HPDE6-E6E7 (cell line): Measurements from ENCODE around the gene CNTNAP3B.
"Not testable (repeated sequence)": the region's sequence is repeated elsewhere in the genome, so short reads cannot be mapped to it uniquely, and the experiment has no call there.

Source experiments
- DNase-seq: peaks from one replicate; pipeline ENCODE4 v3.0.0; 2011; ENCODE audit warnings: missing footprints; ENCODE audit errors: extremely low spot score

The CNTNAP3B gene

GRCh38 chr9:41977965-41978600 is 151.1 kb downstream of the CNTNAP3B start:
- DNase-seq: not testable (repeated sequence)

DNA sequence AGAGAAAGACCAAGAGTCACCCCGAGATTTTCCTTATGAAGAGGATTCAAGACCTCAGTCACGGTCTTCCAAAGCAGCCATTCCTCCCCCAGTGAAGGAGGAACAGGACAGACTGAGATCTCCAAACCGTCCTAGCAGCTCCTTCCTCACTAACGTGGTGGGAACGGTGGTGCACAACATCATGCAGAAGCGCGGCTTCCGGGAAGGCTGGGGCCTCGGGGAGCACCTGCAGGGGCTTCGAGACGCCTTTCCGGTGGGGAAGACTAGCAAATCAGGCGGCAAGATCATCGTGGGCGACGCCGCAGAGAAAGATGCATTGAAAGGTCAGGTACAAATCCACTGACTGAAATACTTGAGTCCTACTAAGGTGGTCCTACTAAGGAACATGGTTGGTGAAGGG is 154.3 kb downstream of the CNTNAP3B start:
- not testable (repeated sequence) for DNase-seq

DNA sequence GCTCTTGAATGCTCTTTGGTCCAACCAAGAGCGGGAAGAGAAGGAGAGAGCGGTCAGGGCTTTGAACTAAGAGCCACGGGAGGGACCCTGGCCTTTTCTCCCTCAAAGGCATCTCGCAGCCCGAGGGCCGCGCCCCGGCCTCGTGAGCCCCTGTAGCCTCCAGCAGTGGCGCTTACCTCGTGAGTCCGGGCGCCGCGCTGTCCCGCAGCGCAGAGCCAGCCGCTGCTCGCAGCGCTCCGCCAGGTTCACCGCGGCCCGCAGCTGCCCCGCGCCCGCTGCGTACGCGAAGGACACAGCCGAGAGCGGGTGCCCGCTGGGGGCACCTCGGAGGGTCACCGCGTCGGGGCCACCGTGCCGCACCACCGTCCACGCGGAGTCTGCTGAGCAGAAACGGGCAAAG is 176.2 kb downstream of the CNTNAP3B start:
- not testable (repeated sequence) for DNase-seq

DNA sequence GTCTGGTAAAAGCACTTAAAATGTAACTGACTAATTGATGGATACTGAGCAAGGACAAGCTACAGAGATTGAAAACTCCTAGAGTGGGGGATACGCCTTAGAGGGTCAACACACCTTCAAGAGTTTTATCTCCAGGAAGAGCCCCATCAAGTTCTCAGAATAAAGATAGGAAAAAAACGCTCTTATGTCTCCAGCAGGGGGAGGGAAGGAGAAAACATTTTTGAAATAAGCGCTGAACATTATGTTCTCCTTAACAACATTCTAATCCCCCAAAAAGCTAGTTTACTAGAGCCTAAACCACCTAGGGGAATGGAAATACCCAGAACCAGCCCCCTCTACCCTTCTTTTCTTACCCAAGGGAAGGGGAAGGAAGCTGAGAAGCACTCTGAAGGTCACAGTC is 187.5 kb downstream of the CNTNAP3B start:
- DNase-seq: not testable (repeated sequence)

- not testable (repeated sequence) for DNase-seq
Observed at GRCh38 chr9:41938143-41938542, 191.1 kb downstream of the CNTNAP3B start.

DNA sequence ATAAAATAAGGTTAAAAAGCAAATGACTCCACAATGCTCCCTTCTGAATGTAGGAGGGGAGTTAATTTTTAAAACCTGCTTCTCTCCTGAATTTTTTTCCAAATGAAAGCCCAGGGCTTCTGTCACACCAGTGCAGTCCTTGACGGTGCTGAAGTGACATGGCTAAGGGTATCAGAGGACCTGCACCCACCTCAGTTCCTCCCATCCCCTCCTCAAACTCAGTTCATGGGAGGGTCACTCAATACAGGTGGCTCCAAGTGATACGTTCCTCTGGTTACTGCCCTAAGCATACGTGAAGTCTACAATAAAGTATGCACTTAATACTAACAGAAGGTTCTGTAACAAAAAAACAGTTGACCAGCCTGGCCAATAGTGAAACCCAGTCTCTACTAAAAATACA is 193.5 kb downstream of the CNTNAP3B start:
- not testable (repeated sequence) for DNase-seq

DNA sequence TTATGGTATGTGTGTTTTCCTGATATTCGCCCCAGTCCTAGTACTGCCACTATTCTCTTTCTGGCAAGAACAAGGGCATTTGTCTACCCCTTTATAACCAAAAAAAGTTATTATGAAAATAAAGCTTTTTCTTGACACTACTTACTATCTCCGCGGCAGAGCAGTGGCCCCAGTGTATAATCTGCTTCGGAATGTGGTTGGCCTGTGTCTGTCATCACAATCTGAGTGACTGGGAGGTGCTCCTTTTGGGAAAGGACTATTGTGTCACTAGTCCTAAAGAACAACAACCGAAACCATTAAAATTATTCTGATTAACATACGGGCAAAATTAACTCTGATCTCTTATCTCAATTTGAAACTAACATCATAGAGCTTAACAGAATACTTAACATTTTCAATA is 200.1 kb downstream of the CNTNAP3B start:
- DNase-seq: not testable (repeated sequence)

DNA sequence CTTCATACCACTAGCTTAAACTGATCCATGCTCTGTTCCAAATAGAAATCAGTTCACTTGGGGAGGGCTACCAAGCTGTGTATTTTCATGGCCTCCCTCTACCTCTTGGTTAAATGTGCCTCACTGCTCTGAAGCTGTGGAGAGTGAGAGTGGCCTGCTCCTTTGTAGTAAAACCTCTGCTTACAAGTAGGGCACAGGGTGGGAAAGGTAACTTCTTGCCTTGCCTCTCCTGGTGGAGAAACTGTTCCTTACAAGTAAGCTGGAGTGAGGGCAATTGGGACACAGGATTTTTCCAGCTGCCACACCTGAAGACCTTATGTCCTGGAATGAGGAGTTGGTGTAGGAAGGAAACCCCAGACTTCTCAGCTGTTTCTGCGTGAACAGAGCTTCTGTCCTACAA is 211.9 kb downstream of the CNTNAP3B start:
- DNase-seq: not testable (repeated sequence)

- DNase-seq: not testable (repeated sequence)
Observed at GRCh38 chr9:41905488-41905887, 223.7 kb downstream of the CNTNAP3B start.

GRCh38 chr9:41902762-41903161 is 226.5 kb downstream of the CNTNAP3B start:
- not testable (repeated sequence) for DNase-seq

DNA sequence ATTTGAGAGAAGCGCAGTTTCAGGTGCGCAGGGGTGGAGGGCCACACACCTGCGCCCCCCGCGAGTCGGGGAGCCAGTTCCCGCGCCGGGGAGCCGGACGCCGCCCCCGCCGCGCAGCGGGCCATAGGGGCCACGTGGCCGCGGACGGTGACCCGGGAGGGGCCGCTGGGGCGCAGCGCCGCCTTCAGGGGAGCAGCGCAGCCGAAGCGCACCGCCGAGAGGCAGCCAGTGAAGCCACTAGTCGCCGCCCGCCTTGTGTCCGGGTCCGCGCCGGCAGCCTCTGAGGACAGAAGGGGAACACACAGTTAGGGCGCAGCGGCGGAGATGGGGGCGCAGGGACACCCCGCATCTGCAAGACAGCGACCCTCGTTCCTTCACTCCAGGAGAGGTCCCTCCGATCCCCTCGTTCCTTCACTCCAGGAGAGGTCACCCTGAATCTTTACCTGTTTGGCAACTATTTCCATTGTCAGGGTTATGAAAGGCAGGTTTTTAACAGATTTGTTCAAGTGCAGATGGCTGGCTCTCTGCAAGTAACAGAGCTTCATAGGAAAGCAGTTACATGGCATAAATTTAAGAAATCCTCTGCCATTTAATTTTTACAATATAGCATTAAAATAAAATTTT is 230.4 kb downstream of the CNTNAP3B start:
- DNase-seq: not testable (repeated sequence)

- not testable (repeated sequence) for DNase-seq
Observed at GRCh38 chr9:41874557-41874956, 254.7 kb downstream of the CNTNAP3B start.

DNA sequence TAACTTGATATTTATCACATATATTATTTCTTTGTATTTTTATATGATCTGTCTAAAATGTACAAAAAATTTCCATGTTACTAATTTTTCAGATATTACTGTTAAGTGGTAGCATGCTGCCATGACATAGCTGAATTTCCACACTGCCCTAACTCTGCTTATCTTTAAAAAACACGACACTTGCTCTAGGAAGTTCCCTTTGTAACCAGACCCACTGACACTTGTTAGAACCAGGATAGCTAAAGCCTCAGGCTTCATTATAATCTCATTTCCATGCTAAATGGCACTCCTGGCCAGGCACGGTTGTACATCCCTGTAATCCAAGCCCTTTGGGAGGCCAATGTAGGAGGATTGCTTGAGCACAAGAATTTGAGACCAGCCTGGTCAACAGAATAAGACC is 273.8 kb downstream of the CNTNAP3B start:
- not testable (repeated sequence) for DNase-seq

DNA sequence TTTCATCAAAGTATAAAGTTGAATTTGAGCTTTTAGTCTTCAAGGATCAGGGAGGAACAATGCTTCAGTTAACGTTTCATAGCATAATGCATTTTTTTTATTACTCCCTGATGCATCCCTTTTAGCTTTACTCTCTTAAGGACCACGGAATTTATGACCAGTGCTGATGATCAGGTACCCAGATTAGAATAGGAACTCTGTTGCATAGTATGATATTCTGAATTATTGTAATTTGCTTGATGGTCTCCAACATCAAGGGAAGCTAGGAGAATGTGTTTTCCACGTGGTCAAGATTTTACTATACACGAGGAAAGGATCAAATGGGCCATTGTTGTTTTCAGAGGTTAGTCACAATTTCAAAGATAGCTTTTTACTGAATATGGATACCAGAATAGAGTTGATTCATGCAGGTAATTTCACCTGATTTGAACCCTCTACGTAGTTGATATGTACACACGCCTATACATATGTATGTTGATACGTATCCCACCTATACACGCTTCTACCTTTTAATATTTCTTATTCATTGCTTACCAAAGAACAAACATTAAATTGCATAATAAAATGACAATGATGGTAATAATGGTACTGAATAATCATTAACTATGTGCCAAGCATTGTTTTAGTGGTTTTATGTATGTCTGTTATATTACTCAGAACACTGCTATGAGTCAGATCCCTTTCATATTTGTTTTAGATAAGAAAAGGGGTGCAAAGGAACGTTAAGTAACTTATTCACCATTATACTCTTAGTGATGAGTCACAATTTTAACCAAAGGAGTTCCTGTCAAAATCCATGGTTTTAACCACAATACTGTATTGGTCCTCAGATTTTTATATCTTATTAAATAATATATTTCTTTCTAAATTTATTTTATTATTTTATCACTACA is 277.1 kb downstream of the CNTNAP3B start:
- DNase-seq: not testable (repeated sequence)

GRCh38 chr9:41847829-41848228 is 281.4 kb downstream of the CNTNAP3B start:
- not testable (repeated sequence) for DNase-seq
